Measurements from ENCODE around the gene SLC25A43. TPM values are rescaled to one million over a fixed set of nuclear protein-coding genes. Genes with fewer than 3 reads are reported as not detected.

SLC25A43 gene
- total and polyA plus RNA-seq, 2 experiments from 2014 or later, result 8.7 to 8.9 TPM

- Histone ChIP-seq H3K4me3 (no peak overlapping the region), H4K20me1 (replicated peaks; ENCODE audit: insufficient read depth) (no peaks in the 10 kb centered on the region), H3K36me3 (ENCODE audit: insufficient read depth) (no peaks in the 10 kb centered on the region; the same call in 1 of the 2 replicates), H3F3A (replicated peaks; ENCODE audit: low read depth) (no peaks in the 10 kb centered on the region), H3K27ac (ENCODE audit: low read depth) (no peak overlapping the region), H3K9me2 (ENCODE audit: insufficient read depth) (no peaks in the 10 kb centered on the region), H3K79me2 (replicated peaks; ENCODE audit: insufficient read depth) (no peaks in the 10 kb centered on the region), H3K27me3 (ENCODE audit: insufficient read depth) (no peaks in the 10 kb centered on the region), H3K4me1 (ENCODE audit: insufficient read depth) (no peaks in the 10 kb centered on the region), H2AFZ (no peak overlapping the region), H3K4me2 (no peak overlapping the region)
- Mint-ChIP-seq H3K9me3 (no peaks in the 10 kb centered on the region), H3K27ac (no peak overlapping the region), H3K36me3 (ENCODE audit: low read depth) (no peaks in the 10 kb centered on the region; the same call in 2 of the 3 replicates), H3K4me3 (no peak overlapping the region), H3K27me3 (ENCODE audit: insufficient read depth, low read depth, poor library complexity) (peaks cover 1% of the 10 kb centered on the region), H3K4me1 (no peaks in the 10 kb centered on the region)
- DNase-seq (ENCODE audit: low spot score) (no peak), ATAC-seq (no peak)
- no peak for TF ChIP-seq STAT1 (IDR thresholded peaks at IDR 0.05; ENCODE audit: unreplicated experiment)
- no peak for TF ChIP-seq ZNF462 (CRISPR knock-in tag; IDR thresholded peaks at IDR 0.05)
- TF ChIP-seq, protein P1, sequence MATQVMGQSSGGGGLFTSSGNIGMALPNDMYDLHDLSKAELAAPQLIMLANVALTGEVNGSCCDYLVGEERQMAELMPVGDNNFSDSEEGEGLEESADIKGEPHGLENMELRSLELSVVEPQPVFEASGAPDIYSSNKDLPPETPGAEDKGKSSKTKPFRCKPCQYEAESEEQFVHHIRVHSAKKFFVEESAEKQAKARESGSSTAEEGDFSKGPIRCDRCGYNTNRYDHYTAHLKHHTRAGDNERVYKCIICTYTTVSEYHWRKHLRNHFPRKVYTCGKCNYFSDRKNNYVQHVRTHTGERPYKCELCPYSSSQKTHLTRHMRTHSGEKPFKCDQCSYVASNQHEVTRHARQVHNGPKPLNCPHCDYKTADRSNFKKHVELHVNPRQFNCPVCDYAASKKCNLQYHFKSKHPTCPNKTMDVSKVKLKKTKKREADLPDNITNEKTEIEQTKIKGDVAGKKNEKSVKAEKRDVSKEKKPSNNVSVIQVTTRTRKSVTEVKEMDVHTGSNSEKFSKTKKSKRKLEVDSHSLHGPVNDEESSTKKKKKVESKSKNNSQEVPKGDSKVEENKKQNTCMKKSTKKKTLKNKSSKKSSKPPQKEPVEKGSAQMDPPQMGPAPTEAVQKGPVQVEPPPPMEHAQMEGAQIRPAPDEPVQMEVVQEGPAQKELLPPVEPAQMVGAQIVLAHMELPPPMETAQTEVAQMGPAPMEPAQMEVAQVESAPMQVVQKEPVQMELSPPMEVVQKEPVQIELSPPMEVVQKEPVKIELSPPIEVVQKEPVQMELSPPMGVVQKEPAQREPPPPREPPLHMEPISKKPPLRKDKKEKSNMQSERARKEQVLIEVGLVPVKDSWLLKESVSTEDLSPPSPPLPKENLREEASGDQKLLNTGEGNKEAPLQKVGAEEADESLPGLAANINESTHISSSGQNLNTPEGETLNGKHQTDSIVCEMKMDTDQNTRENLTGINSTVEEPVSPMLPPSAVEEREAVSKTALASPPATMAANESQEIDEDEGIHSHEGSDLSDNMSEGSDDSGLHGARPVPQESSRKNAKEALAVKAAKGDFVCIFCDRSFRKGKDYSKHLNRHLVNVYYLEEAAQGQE (IDR thresholded peaks at IDR 0.05; ENCODE audit: unreplicated experiment), result no peak
These were observed 11.1 kb downstream of the SLC25A43 start for GRCh38 chrX:119410027-119410819.
